HG02840 (cell line): ENCODE data around the gene NOSTRIN.
"Not testable (repeated sequence)": the region's sequence is repeated elsewhere in the genome, so short reads cannot be mapped to it uniquely, and the experiment has no call there.

Source experiments
- ATAC-seq: cut with Tn5 transposase; IDR thresholded peaks from one replicate; pipeline ENCODE4 v1.9.1; 2021; ENCODE audit warnings: mild to moderate bottlenecking, moderate library complexity, moderate number of reproducible peaks; ENCODE audit not compliant: unreplicated experiment, low FRiP score

Gene NOSTRIN

GRCh38 chr2:168787782-168788376 lies 14.6 kb upstream of the NOSTRIN start:
- no peak for ATAC-seq

- ATAC-seq, result no peak
Observed at GRCh38 chr2:168789776-168790175, 12.7 kb upstream of the NOSTRIN start.

- ATAC-seq, result no peak
Observed at GRCh38 chr2:168790226-168790902, 12.1 kb upstream of the NOSTRIN start.

GRCh38 chr2:168791140-168791539 lies 11.3 kb upstream of the NOSTRIN start:
- ATAC-seq, result not testable (repeated sequence)

- ATAC-seq, result no peak
Observed at GRCh38 chr2:168793596-168793995, 8.8 kb upstream of the NOSTRIN start.

- ATAC-seq, result no peak
Observed at GRCh38 chr2:168794968-168795367, 7.5 kb upstream of the NOSTRIN start.

GRCh38 chr2:168796090-168796577 lies 6.3 kb upstream of the NOSTRIN start:
- ATAC-seq, result no peak

GRCh38 chr2:168796583-168797285 lies 5.7 kb upstream of the NOSTRIN start:
- no peak for ATAC-seq

- ATAC-seq, result no peak
Observed at GRCh38 chr2:168797286-168797655, 5.2 kb upstream of the NOSTRIN start.

- ATAC-seq, result no peak
Observed at GRCh38 chr2:168798076-168798887, 4.2 kb upstream of the NOSTRIN start.

- no peak for ATAC-seq
Observed at GRCh38 chr2:168798888-168799410, 3.5 kb upstream of the NOSTRIN start.

GRCh38 chr2:168801471-168801870 lies 966 bp upstream of the NOSTRIN start:
- no peak for ATAC-seq

- no peak for ATAC-seq
Observed at GRCh38 chr2:168802859-168803725, 655 bp downstream of the NOSTRIN start.

- no peak for ATAC-seq
Observed at GRCh38 chr2:168804214-168804613, 1.8 kb downstream of the NOSTRIN start.

- no peak for ATAC-seq
Observed at GRCh38 chr2:168805615-168806014, 3.2 kb downstream of the NOSTRIN start.

- no peak for ATAC-seq
Observed at GRCh38 chr2:168809537-168809936, 7.1 kb downstream of the NOSTRIN start.

GRCh38 chr2:168810235-168810634 lies 7.8 kb downstream of the NOSTRIN start:
- ATAC-seq, result no peak

GRCh38 chr2:168811696-168812095 lies 9.3 kb downstream of the NOSTRIN start:
- no peak for ATAC-seq

GRCh38 chr2:168814046-168814445 lies 11.6 kb downstream of the NOSTRIN start:
- ATAC-seq, result no peak
